IMR-90 (cell line): ENCODE measurements around the gene CDA. TPM values are rescaled to one million over a fixed set of nuclear protein-coding genes. Genes with fewer than 3 reads are reported as not detected.

Experiments used
- ATAC-seq: fragments of 200-7000 bp; cut with Tn5 transposase; 2 replicates; pipeline ENCODE4 v1.9.1; 2020; ENCODE audit warnings: low read depth, mild to moderate bottlenecking, moderate library complexity
- BruUV-seq: library from RNA; stranded (reverse); fragments of 400-500 nt; replicated peaks from 2 replicates; lab custom pipeline; 2021; lab: Mats Ljungman, UMichigan
- CTCF ChIA-PET: fragments of 300-600 bp; formaldehyde crosslinking; extraction: SDS; loops from one replicate; lab custom pipeline; 2021; ENCODE audit warnings: antibody characterized with exemption; lab: Yijun Ruan, JAX
- POLR2A ChIA-PET: fragments of 300-600 bp; sonication (Branson Sonifier 250); formaldehyde crosslinking; loops from one replicate; lab custom pipeline; 2022; ENCODE audit warnings: antibody characterized with exemption; ENCODE audit not compliant: unreplicated experiment; lab: Charles Lee
- DNase-seq: peaks from one replicate; pipeline ENCODE4 v3.0.0; 2013
- H2AFZ ChIP-seq: replicated peaks from 2 replicates; pipeline ENCODE3; 2013; ENCODE audit warnings: low read length, mild to moderate bottlenecking; ENCODE audit not compliant: poor library complexity
- H2AK5ac ChIP-seq: 2 replicates; pipeline ENCODE4 v1.6.1; 2013; ENCODE audit warnings: low read depth, low read length, inconsistent platforms
- H2AK9ac ChIP-seq: replicated peaks from 2 replicates; pipeline ENCODE3; 2013; ENCODE audit warnings: mild to moderate bottlenecking, low read depth, low read length, moderate library complexity; ENCODE audit not compliant: poor library complexity
- H2BK120ac ChIP-seq: 2 replicates; pipeline ENCODE4 v1.6.1; 2013; ENCODE audit warnings: low read depth, low read length, inconsistent platforms
- H2BK15ac ChIP-seq: 3 replicates; pipeline ENCODE4 v1.6.1; 2013; ENCODE audit warnings: low read depth, low read length, inconsistent platforms
- H2BK20ac ChIP-seq: 2 replicates; pipeline ENCODE4 v1.6.1; 2013; ENCODE audit warnings: low read depth, mild to moderate bottlenecking, inconsistent platforms, low read length, moderate library complexity
- H2BK5ac ChIP-seq: 2 replicates; pipeline ENCODE4 v1.6.1; 2013; ENCODE audit warnings: mild to moderate bottlenecking, low read depth, low read length, inconsistent platforms; ENCODE audit not compliant: poor library complexity, severe bottlenecking
- H3K14ac ChIP-seq: replicated peaks from 2 replicates; pipeline ENCODE4 v1.6.1; 2013; ENCODE audit warnings: low read depth, low read length, inconsistent platforms
- H3K18ac ChIP-seq: 2 replicates; pipeline ENCODE4 v1.6.1; 2013; ENCODE audit warnings: low read depth, low read length, control low read depth
- H3K23ac ChIP-seq: 2 replicates; pipeline ENCODE4 v1.6.1; 2013; ENCODE audit warnings: low read depth, low read length, inconsistent platforms
- H3K27ac ChIP-seq: 2 replicates; pipeline ENCODE4 v1.5.1; 2013; ENCODE audit warnings: mild to moderate bottlenecking, control low read depth, low read length; ENCODE audit not compliant: insufficient read depth
- H3K27me3 ChIP-seq: 2 replicates; pipeline ENCODE4 v1.6.1; 2013; ENCODE audit warnings: low read length; ENCODE audit not compliant: control insufficient read depth, insufficient read depth
- H3K36me3 ChIP-seq: 2 replicates; pipeline ENCODE4 v1.6.1; 2013; ENCODE audit warnings: low read length, mixed read lengths; ENCODE audit not compliant: control insufficient read depth, insufficient read depth
- H3K4ac ChIP-seq: 2 replicates; pipeline ENCODE4 v1.6.1; 2013; ENCODE audit warnings: low read depth, low read length, inconsistent platforms
- H3K4me1 ChIP-seq: 2 replicates; pipeline ENCODE4 v1.6.1; 2013; ENCODE audit warnings: low read length, mixed read lengths; ENCODE audit not compliant: control insufficient read depth, insufficient read depth
- H3K4me2 ChIP-seq: 2 replicates; pipeline ENCODE4 v1.6.1; 2013; ENCODE audit warnings: low read depth, mild to moderate bottlenecking, control low read depth, low read length, moderate library complexity
- H3K4me3 ChIP-seq: 2 replicates; pipeline ENCODE4 v1.5.1; 2013; ENCODE audit warnings: low read depth, mild to moderate bottlenecking, control low read depth, low read length, moderate library complexity; ENCODE audit not compliant: insufficient read depth
- H3K56ac ChIP-seq: 2 replicates; pipeline ENCODE4 v1.6.1; 2013; ENCODE audit warnings: low read length, inconsistent platforms; ENCODE audit not compliant: insufficient read depth; ENCODE audit errors: extremely low read depth
- H3K79me1 ChIP-seq, 2 experiments: 2 replicates each; pipeline ENCODE4 v1.6.1; 2013; ENCODE audit warnings: low read length in 2 of 2, inconsistent platforms in 1 of 2, low read depth in 1 of 2
- H3K9ac ChIP-seq: 2 replicates; pipeline ENCODE4 v1.6.1; 2013; ENCODE audit warnings: low read depth, low read length, control low read depth
- H3K9me1 ChIP-seq: 2 replicates; pipeline ENCODE4 v1.6.1; 2013; ENCODE audit warnings: low read length, inconsistent platforms; ENCODE audit not compliant: insufficient read depth
- H3K9me3 ChIP-seq: 2 replicates; pipeline ENCODE4 v1.6.1; 2013; ENCODE audit warnings: low read length; ENCODE audit not compliant: control insufficient read depth, insufficient read depth
- H4K20me1 ChIP-seq: 2 replicates; pipeline ENCODE4 v1.6.1; 2013; ENCODE audit warnings: low read length, inconsistent platforms; ENCODE audit not compliant: insufficient read depth
- H4K5ac ChIP-seq: 2 replicates; pipeline ENCODE4 v1.6.1; 2013; ENCODE audit warnings: mild to moderate bottlenecking, low read depth, low read length, control low read depth
- H4K8ac ChIP-seq, 2 experiments: 2 replicates each; pipeline ENCODE4 v1.6.1; 2013; ENCODE audit warnings: low read depth in 2 of 2, low read length in 2 of 2, control low read depth in 1 of 2, inconsistent platforms in 1 of 2
- H4K91ac ChIP-seq: 2 replicates; pipeline ENCODE4 v1.6.1; 2013; ENCODE audit warnings: low read depth, low read length, inconsistent platforms; ENCODE audit not compliant: insufficient read depth
- BHLHE40 ChIP-seq: fragments of 150-350 bp; IDR thresholded peaks from 2 replicates; pipeline ENCODE4 v1.6.1; 2016; ENCODE audit warnings: mild to moderate bottlenecking, low read depth, low read length
- CEBPB ChIP-seq: IDR thresholded peaks from 2 replicates; pipeline ENCODE4 v1.6.1; 2012; ENCODE audit warnings: low read depth, low read length, improper control_type of control experiment
- CHD1 ChIP-seq: IDR thresholded peaks from 2 replicates; pipeline ENCODE4 v1.6.1; 2012; ENCODE audit warnings: low read depth, low read length, improper control_type of control experiment
- CTCF ChIP-seq: conservative IDR thresholded peaks from 2 replicates; pipeline ENCODE4 v1.5.1; 2012; ENCODE audit warnings: mild to moderate bottlenecking, low read depth, low read length, improper control_type of control experiment
- FOS ChIP-seq: fragments of 150-350 bp; IDR thresholded peaks from 2 replicates; pipeline ENCODE4 v1.6.1; 2016; ENCODE audit warnings: low read depth, low read length
- MAFK ChIP-seq: IDR thresholded peaks from 2 replicates; pipeline ENCODE4 v1.6.1; 2012; ENCODE audit warnings: low read depth, low read length, improper control_type of control experiment
- MAZ ChIP-seq: IDR thresholded peaks from 2 replicates; pipeline ENCODE4 v1.6.1; 2012; ENCODE audit warnings: low read depth, mild to moderate bottlenecking, low read length, improper control_type of control experiment, moderate library complexity, borderline replicate concordance
- MXI1 ChIP-seq: IDR thresholded peaks from 2 replicates; pipeline ENCODE4 v1.6.1; 2012; ENCODE audit warnings: low read depth, mild to moderate bottlenecking, low read length, moderate library complexity, borderline replicate concordance
- NFE2L2 ChIP-seq: fragments of 150-350 bp; IDR thresholded peaks from 2 replicates; pipeline ENCODE4 v1.6.1; 2016; ENCODE audit warnings: low read depth, mild to moderate bottlenecking, low read length
- POLR2A ChIP-seq: IDR thresholded peaks from 2 replicates; pipeline ENCODE4 v1.6.1; 2012; ENCODE audit warnings: mild to moderate bottlenecking, low read depth, low read length
- RAD21 ChIP-seq: IDR thresholded peaks from 2 replicates; pipeline ENCODE4 v1.6.1; 2012; ENCODE audit warnings: low read length, improper control_type of control experiment
- RCOR1 ChIP-seq: IDR thresholded peaks from 2 replicates; pipeline ENCODE4 v1.6.1; 2012; ENCODE audit warnings: mild to moderate bottlenecking, low read length, improper control_type of control experiment; ENCODE audit not compliant: insufficient replicate concordance
- RFX5 ChIP-seq: IDR thresholded peaks from 2 replicates; pipeline ENCODE4 v1.8.0; 2012; ENCODE audit warnings: low read depth, mild to moderate bottlenecking, low read length, moderate library complexity
- USF2 ChIP-seq: fragments of 150-350 bp; IDR thresholded peaks from 2 replicates; pipeline ENCODE4 v1.6.1; 2017; ENCODE audit warnings: mild to moderate bottlenecking, antibody characterized with exemption, low read length, low read depth
- WGBS, 2 experiments: methylation state at CpG; one replicate each; pipeline versions ENCODE4 v1.1.5 to v1.1.7; 2013; ENCODE audit warnings: missing lambda C conversion rate in 2 of 2; ENCODE audit not compliant: insufficient read length in 1 of 2; ENCODE audit errors: extremely low coverage in 2 of 2; 5-methylcytosine and 5-hydroxymethylcytosine counted together
- dilution Hi-C: fragments of 300-500 bp; cut with HindIII; formaldehyde crosslinking; loops from one replicate; pipeline ENCODE4 v1.14.3; 2018; ENCODE audit warnings: low sequenced_read_pairs; ENCODE audit not compliant: unreplicated experiment
- in situ Hi-C: fragments of 300-500 bp; cut with MboI; formaldehyde crosslinking; loops from 3 replicates; pipeline ENCODE4 v1.14.3; 2019; ENCODE audit warnings: low sequenced_read_pairs, inconsistent platforms, mixed read lengths
- intact Hi-C: fragments of 100-400 bp; cut with micrococcal nuclease; formaldehyde crosslinking; loops from 2 replicates; pipeline ENCODE4 v1.10.0; 2022
- polyA plus RNA-seq, 3 experiments: library from polyadenylated mRNA; depleted of rRNA; stranded (reverse); fragments of >200 nt; gene quantifications; 2 replicates each; pipeline ENCODE4 v1.2.3, GENCODE V29; 2012; ENCODE audit warnings: low replicate concordance in 1 of 3
- total RNA-seq: library from RNA; depleted of rRNA; stranded (reverse); fragments of >200 nt; gene quantifications from 2 replicates; pipeline ENCODE4 v1.2.3, GENCODE V29; 2012

CDA gene
- total and polyA plus RNA-seq, 2 of the 4 experiments (the other 2 are of a cell fraction): 0.90 to 9.4 TPM

GRCh38 chr1:20643080-20643479, 54.2 kb downstream of the CDA start:
- peaks cover 48% of the 10 kb centered on the region for H3K36me3 ChIP-seq
- no peak overlapping the region for H2BK120ac ChIP-seq
- no peak overlapping the region for H2BK15ac ChIP-seq
- no peak overlapping the region for H2AK9ac ChIP-seq
- 71% methylated on average over 1 of the region's 6 CpGs; no CpG with 5 or more reads in 1 of the 2 experiments for WGBS, 2 experiments
- no peak overlapping the region for H3K9ac ChIP-seq
- H3K18ac ChIP-seq: no peak overlapping the region
- H4K20me1 ChIP-seq: peaks cover 5% of the 10 kb centered on the region; the same call in 1 of the 2 replicates
- no peak for DNase-seq
- ChIA-PET CTCF (no interaction called here), POLR2A (no interaction called here)
- no peak overlapping the region for H3K14ac ChIP-seq
- intact Hi-C loops (loop anchor here (5.0 kb wide), 1 partner anchor 431 kb away; no protein-coding TSS in a partner anchor), dilution Hi-C loops (no loop called here), in situ Hi-C loops (loop anchor here (25.0 kb wide), 1 partner anchor 431 kb away; no protein-coding TSS in a partner anchor)
- no peak overlapping the region for H3K56ac ChIP-seq
- H2AFZ ChIP-seq: no peak overlapping the region
- H3K4me2 ChIP-seq: no peak overlapping the region
- no peaks in the 10 kb centered on the region; a peak in 1 of 4 replicates for H3K79me1 ChIP-seq
- no peak overlapping the region for H3K23ac ChIP-seq
- TF ChIP-seq CEBPB (no peak), MXI1 (no peak), RAD21 (no peak), USF2 (no peak), RCOR1 (no peak), MAZ (no peak), FOS (no peak), NFE2L2 (no peak), CTCF (no peak), RFX5 (no peak), MAFK (no peak), POLR2A (no peak), BHLHE40 (no peak), CHD1 (no peak)
- no peak overlapping the region for H2BK20ac ChIP-seq
- no peak overlapping the region for H4K8ac ChIP-seq
- no peaks in the 10 kb centered on the region for H3K9me1 ChIP-seq
- BruUV-seq: no TSS peak
- H3K4ac ChIP-seq: no peak overlapping the region
- no peak overlapping the region for H2BK5ac ChIP-seq
- no peak overlapping the region for H4K91ac ChIP-seq
- H3K4me1 ChIP-seq: no peaks in the 10 kb centered on the region
- H3K27ac ChIP-seq: no peak overlapping the region
- no peaks in the 10 kb centered on the region for H3K9me3 ChIP-seq
- H3K27me3 ChIP-seq: no peaks in the 10 kb centered on the region
- no peak; the same call in 1 of the 2 replicates for ATAC-seq
- H4K5ac ChIP-seq: no peak overlapping the region
- no peak overlapping the region for H3K4me3 ChIP-seq
- no peak overlapping the region for H2AK5ac ChIP-seq
